GM18867 (cell line): ENCODE results near the gene THEMIS.
"Not testable (repeated sequence)": the region's sequence is repeated elsewhere in the genome, so short reads cannot be mapped to it uniquely, and the experiment has no call there.

Experiments used
- ATAC-seq: cut with Tn5 transposase; IDR thresholded peaks from one replicate; pipeline ENCODE4 v1.9.1; 2021; ENCODE audit warnings: mild to moderate bottlenecking, moderate library complexity; ENCODE audit not compliant: unreplicated experiment

Gene THEMIS

GRCh38 chr6:127900935-127901334 lies at the start of gene THEMIS:
TSS of gene THEMIS (minus strand) at chr6:127901058. CDS start at chr6:127900932, 126 bp downstream.
- no peak for ATAC-seq

- no peak for ATAC-seq
These were observed 48.4 kb upstream of the THEMIS start for GRCh38 chr6:127949251-127949650.

- no peak for ATAC-seq
These were observed 45.5 kb upstream of the THEMIS start for GRCh38 chr6:127946388-127946787.

DNA sequence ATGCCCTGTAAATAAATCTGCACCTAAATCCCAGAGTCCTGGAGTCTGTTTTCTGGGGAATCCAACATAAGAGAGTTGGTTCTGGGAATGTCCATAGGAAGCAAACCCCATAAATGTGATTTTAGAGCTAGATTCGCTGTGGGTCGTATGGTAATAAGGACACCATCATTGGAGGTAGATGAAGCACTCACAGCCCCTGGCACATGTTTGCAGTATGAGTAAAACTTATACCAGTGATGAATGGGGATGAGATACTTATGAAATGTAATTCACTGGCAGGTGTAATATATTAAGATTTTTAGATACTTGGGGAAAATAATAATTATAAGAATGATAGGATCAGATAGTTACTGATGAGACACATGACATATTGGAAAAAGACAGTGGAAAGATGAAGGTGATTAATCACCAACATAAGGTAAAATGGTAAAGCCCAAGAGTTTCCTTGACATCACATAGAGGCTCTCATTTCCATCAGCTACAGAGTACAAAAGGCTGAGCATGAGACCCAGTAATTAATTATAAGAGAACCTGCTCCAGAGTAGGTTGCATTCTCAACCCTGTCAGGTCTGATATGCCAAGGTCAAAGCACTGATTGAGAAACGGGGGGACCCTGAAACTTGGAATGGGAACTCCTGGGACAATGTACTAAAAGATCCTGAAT lies 44.7 kb upstream of the THEMIS start:
- no peak for ATAC-seq

GRCh38 chr6:127941228-127941627 lies 40.4 kb upstream of the THEMIS start:
- ATAC-seq, result no peak

DNA sequence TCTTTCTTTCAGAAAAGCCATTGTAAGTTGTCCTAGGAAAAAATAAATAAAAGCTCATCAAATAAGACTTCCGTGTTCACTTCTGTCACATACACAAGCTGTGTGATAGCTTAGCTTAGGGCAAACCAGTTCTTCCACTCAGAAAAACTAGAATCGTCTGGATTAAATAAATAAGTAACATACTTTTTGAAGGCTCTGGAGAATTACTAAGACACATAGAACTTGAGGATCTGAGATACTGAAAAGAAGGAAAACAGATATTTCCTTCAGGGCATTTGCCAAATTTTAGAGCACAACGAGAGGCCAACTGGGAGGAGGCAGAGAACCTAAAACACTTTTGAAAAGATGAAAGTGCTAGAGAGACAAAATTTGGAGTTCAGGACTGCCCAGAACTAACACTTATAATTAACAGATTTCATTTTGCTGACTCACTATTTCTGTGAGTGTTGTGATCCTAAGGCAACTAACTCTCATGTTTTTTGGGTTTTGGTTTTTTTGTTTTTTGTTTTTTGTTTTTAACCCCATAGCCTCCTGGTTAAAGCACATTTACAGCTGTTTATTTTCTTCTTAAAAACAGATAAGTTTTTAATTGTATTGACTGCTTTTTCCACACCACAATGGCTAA lies 38.7 kb upstream of the THEMIS start:
- no peak for ATAC-seq

DNA sequence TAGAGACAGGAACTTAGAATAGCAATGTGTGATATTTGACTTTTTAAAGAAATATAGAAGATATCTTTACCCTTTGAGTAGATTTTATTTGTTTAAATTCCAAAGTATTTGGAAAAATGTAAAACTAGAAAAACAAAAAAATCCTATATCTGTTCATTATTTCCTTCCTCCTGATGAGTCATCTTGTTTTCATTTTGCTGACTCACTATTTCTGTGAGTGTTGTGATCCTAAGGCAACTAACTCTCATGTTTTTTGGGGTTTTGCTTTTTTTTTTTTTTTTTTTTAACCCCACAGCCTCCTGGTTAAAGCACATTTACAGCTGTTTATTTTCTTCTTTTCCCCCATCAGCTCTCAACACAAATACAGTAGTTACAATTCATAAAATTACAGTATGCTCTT lies 37.8 kb upstream of the THEMIS start:
- peak; percentile 35 for ATAC-seq

DNA sequence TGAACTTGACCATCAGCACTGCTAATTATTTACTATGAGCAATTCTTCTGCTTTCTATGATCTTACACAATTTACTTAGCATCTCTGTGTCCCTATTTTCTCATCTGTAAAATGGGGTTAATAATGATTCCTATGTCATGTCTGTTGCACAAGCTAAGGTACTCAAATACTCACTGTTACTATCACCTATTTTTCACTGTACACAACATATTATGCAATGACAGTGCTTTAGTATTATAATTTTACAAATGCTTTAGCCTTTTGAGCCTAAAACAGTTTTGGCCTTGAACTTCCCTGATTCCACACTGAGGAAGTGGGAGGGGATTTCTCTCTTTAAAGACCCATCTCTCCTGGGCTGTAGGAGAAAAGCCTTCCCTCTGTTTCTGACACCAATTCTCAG lies 36.9 kb upstream of the THEMIS start:
- ATAC-seq, result no peak

- no peak for ATAC-seq
These were observed 36.2 kb upstream of the THEMIS start for GRCh38 chr6:127937102-127937501.

GRCh38 chr6:127934956-127935355 lies 34.1 kb upstream of the THEMIS start:
- no peak for ATAC-seq

- ATAC-seq, result no peak
These were observed 33.3 kb upstream of the THEMIS start for GRCh38 chr6:127933852-127934840.

- ATAC-seq, result no peak
These were observed 32.3 kb upstream of the THEMIS start for GRCh38 chr6:127933137-127933536.

GRCh38 chr6:127932708-127933107 lies 31.9 kb upstream of the THEMIS start:
- no peak for ATAC-seq

DNA sequence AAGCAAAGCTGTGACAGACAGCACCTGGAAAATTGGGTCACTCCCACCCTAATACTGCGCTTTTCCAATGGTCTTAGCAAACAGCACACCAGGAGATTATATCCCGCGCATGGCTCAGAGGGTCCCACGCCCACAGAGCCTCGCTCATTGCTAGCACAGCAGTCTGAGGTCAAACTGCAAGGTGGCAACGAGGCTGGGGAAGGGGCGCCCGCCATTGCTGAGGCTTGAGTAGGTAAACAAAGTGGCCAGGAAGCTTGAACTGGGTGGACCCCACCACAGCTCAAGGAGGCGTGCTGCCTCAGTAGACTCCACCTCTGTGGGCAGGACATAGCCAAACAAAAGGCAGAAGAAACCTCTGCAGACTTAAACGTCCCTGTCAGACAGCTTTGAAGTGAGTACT lies 25.6 kb upstream of the THEMIS start:
- ATAC-seq, result not testable (repeated sequence)

DNA sequence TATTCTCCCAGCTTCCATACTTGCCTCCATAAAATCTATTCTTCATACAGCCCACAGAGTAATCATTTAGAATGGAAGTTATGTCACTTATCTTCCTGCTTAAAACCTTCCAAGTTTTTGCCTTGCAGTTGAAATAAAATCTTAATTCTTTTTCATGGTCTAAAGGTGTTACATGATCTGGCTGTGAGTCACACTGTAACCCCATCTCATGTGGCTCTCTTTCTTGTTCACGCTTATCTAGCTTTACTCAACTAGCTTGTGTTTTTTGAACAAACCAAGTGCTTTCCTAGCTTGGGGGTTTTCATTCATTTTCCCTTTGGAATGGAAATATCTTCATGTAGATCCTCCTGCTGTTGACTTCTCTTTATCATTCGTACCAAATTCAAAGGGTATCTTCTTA lies 23.6 kb upstream of the THEMIS start:
- no peak for ATAC-seq

DNA sequence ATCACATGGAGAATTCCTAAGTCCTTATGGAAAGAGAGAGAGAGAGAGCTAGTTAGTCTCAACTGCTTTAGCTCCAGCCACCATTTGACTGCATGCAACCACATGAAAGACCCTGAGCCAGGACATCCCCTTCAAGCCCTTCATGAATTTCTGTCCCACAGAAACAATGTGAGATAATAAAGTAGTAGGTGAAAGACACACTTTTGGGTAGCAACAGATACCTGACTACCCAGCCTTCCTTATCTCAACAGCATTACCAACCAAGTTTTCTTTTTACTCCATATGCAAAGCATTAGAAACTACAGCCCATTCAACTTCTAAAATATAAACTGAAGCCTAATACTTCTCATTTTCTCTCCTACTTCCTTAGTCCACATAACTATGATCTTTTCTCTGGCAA lies 23.2 kb upstream of the THEMIS start:
- ATAC-seq, result peak; percentile 53

- no peak for ATAC-seq
These were observed 22.3 kb upstream of the THEMIS start for GRCh38 chr6:127923135-127923534.

DNA sequence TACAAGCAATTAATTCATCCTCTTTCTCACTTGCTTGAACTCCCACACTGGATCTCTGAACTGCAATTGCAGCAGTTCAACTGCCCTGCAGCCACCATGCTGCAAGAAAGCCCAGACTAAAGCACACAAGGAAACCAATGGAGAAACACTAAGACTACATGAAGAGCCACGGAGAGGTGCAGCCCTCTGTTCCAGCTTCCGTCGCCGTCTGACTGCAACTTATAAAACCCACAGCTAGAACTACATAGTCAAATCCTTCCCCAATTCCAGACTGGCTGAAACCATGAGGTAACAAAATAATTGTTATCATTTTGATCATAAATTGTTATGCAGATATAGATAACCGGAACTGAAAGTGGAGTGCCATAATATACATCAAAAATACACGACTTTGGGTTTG lies 21.1 kb upstream of the THEMIS start:
- ATAC-seq, result no peak

DNA sequence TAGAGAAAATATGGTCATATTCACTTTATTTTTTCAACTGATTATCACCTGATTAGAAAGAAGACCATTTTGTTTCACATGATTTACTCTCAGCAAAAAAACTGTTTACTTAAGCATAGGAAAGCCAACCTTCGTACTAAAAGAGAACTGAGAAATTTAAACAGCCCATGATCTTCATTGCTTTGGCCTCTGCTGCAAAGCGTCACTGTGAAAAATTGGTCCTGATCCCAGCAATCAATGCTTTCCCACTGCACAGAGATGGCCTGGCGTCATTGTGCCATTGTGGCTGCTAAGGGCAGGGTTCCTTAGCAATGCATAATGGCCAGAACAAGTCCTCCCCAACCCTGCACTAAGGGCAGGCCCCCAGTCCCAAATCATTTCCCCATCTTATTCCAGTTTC lies 19.9 kb upstream of the THEMIS start:
- no peak for ATAC-seq

DNA sequence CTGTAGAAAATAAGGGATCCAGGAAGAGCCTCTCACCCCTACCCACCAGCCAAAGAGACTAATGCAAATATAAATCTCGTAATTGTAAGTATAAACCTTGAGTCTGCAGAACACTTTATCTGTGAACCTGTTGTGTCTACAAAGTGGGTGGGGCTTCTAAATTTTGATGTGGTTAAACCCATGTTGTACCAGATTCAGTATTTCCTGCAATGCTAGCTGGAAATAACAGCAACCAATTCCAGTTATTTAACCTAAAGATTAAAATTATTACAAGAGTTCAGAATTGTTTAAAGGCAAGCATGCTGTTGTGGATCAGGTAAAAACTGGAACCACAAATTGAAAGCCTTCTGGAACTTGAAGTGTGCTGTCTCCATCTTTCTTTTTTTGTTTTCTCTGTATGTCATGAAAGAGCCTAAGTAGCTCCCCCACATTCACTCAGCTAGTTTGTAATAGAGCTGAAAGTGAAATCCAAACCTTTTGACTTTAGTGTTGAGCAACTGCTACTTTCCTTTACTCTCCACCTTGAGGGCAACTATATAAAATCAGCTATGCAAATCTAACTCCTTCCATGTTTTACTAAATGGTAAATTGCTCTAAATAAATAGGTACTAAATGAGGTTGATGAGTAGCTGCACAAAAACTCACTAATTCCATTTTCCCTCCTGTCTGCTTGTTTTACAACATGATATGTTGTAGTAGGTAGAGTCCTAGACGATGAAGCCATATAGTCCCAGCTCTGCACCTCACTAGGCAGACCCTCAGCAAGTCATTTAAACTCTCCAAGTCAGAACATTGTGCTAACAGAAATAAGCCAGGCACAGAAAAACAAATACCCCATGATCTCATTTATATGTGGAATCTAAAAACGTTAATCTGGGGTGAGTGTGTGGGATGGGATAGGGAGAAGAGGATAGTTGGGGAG lies 17.9 kb upstream of the THEMIS start:
- ATAC-seq, result peak; percentile 84

GRCh38 chr6:127917766-127918165 lies 16.9 kb upstream of the THEMIS start:
- ATAC-seq, result no peak
